Daoy (cell line): ENCODE data around the gene BMAL1. TPM values are rescaled to one million over a fixed set of nuclear protein-coding genes. Genes with fewer than 3 reads are reported as not detected.
A peak's percentile ranks its signal among the peaks of the same experiment; 100 is the strongest.
"Not testable (repeated sequence)": the region's sequence is repeated elsewhere in the genome, so short reads cannot be mapped to it uniquely, and the experiment has no call there.

Source experiments
- DNase-seq: peaks from one replicate; pipeline ENCODE4 v3.0.0-alpha.2; 2015; ENCODE audit warnings: low read depth
- total RNA-seq: library from RNA; depleted of rRNA; stranded (reverse); fragments of >200 nt; shearing (Covaris generic); gene quantifications from 2 replicates; pipeline ENCODE4 v1.2.3, GENCODE V29; 2014

The BMAL1 gene
- total RNA-seq, 1 experiment from 2014 or later, result 29.8 TPM

DNA sequence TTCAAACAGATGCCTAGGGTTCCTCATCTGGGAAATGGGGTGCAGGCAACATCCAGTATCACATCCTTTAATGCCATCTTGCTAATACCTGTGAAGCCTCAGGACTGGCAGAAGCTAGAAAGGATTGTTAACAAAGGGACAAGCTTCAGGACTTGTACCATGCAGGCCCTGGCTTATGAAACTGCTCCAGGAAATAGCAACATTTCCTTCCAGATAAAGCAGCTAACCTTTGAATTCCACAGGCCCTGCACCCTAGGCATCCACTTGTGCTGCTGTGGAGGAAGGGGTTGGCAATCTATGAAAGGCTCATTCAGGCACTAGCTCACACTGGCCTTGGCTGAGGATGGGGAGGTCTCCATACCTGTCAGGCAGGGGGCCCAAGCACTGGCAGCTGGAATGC, 98.2 kb downstream of the BMAL1 start:
- DNase-seq, result no peak

DNA sequence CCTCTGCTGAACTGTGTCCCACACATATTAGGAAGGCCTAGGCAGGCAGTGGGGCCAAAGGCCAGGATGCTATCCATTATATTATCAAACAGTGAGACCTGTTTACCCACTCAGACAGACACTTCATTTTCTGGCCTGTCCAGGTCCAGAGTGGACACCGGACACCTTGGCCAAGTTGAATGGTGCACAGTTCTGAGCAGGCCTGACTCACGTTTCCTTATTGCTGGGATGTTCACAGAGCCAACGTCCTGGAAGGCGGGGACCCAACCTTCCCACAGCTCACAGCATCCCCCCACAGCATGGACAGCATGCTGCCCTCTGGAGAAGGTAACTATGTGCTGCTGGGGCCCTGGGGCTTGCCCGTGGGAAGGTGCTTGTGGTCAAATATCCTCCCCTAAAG, 98.8 kb downstream of the BMAL1 start:
- DNase-seq, result no peak

DNA sequence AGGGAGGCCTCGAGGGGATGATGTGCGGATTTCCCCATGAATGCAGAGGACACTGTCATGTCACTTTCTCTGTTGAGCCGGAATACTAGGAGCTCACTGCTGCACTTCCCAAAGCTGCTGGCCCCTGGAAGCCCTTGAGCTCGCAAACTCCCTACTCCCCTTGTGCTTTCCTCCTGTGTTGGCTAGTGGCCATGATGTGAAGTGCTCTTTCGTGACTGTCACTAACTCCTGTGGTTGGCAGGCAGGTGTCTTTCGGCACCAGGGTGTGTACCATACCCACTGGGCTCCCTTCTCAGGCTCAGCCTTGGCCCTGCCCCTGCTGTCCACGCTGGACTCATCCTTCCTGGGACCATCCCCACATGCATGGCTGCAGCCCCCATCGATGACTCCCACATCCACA, 99.2 kb downstream of the BMAL1 start:
- DNase-seq, result no peak

DNA sequence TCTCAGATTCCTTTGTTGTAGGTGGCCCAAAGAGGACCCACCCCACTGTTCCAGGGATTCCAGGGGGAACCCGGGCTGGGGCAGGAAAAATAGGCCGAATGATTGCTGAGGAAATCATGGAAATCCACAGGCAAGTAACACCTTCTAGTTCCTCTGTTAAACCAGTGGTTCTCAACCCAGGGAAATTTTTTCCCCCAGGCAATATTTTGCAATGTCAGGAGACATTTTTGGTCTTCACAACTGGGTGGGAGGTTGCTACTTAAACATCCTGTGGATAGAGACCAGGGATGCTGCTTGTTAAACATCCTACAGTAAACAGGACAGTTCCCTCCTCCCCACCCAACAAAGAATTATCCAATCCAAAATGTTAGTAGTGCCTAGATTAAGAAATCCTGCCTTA, 100.7 kb downstream of the BMAL1 start:
- DNase-seq, result no peak

DNA sequence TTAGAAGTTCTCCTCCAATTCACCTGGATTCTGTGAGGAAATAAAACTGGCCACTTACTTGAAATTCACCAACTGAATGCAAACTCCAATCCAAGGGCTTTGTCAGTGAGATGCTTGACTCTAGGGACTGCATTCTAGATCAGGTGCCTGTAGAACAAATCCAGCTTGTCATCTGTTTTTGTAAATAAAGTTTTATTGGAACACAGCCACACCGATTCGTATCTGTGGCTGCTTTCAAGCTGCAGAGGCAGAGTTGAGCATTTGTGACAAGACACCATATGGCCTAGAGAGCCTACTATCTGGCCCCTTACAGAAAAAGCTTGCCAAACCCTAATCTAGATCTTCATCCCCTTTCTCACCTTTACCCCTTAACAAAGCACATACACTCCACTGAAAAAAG, 103.1 kb downstream of the BMAL1 start:
- DNase-seq, result no peak

DNA sequence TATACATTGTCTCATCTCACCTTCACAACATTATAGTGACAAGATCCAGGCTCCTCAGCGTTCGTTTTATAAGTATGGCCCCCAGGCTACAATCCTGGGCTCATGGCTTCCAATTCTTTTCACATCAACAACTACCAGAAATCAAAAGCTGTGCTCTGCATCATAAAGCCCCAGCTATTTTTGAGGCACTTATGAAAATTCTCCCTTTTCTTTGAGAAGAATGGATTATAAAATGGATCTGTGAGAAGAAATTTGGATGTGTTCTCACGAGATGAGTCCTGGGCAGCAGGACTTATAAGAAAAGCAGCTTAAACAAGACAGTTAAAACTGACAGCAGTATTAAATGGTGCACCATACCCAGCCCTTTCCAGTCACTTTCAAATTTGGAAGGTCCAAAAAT, 105.2 kb downstream of the BMAL1 start:
- no peak for DNase-seq

DNA sequence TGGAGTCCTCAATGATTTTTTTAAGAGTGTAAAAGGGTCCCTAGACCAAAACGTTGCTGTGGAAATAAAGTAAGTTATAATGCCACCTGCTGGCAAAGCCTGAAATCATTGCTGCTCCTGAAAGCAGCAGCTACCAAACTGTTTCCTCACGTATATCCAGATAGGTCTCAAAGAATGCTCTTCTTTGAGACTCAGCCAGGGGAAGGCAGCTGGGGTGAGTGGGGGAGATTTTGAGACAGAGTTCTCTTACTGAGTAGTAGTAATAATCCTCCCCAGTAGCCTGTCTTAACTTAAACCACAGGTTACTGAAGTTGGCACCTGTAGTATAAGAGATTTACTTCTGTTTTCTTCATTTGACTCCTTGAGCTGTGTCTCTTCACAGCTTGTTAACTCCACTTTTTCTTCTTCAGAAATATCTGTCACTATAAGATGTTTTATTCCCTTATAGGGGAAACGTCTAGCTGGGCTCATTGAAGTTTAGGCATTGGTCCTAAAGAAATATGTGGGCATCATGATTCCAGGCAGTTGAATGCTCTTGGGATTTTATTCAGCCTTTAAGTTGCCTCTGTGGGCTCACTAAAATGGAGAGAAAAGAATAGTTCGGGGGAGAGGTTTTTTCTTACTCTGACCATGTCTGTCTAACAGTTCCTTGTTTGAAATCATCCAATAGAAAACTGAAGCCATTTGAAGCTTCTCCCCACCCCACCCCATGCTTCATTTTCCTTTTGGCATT, 107.5 kb downstream of the BMAL1 start:
- DNase-seq, result peak; percentile 40

DNA sequence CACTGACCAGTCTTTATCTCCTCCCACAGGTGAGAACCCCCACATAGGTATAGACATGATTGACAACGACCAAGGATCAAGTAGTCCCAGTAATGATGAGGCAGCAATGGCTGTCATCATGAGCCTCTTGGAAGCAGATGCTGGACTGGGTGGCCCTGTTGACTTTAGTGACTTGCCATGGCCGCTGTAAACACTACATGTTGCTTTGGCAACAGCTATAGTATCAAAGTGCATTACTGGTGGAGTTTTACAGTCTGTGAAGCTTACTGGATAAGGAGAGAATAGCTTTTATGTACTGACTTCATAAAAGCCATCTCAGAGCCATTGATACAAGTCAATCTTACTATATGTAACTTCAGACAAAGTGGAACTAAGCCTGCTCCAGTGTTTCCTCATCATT, 109.0 kb downstream of the BMAL1 start:
- DNase-seq, result no peak

DNA sequence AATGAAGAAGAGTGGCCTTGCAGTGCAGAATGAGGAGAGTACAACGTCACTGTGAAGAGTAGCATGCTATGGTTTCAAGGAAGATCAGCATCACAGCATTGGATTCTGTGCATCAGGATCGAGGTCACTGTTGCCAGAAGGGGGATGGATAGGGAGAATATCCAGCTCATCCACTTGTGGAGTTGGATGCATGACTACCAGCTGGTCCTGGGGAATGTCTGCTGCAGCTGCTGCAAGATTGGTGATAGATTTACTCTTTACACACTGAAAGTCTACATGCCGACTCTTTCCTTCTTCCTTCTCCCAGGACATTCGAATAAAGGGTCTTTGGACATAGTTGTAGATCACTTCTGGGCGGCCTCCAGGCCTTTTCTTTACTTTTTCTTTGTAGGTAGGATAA, 111.2 kb downstream of the BMAL1 start:
- DNase-seq, result no peak

DNA sequence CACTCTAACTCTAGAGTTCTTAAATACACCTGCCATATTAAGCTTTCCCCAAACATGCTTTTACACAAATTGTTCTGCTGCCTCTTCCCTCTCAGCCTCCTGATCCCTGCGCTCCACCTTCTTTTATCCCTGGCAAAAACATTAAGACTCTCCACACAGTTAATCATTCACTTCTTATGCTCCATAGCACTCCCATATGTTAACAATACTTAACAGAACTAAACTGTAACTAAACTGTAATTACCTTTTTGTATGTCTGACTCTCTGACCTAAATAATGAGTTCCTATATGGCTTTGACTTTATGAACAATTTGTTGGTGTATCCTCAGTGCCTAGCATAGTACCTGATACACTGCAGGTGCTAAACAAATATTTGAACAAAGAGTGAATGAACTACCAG, 113.6 kb downstream of the BMAL1 start:
- DNase-seq, result no peak

DNA sequence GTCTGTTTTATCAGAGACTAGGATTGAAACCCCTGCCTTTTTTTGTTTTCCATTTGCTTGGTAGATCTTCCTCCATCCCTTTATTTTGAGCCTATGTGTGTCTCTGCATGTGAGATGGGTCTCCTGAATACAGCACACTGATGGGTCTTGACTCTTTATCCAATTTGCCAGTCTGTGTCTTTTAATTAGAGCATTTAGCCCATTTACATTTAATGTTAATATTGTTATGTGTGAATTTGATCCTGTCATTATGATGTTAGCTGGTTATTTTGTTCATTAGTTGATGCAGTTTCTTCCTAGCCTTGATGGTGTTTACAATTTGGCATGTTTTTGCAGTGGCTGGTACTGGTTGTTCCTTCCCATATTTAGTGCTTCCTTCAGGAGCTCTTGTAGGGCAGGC, 120.7 kb downstream of the BMAL1 start:
- DNase-seq, result not testable (repeated sequence)

DNA sequence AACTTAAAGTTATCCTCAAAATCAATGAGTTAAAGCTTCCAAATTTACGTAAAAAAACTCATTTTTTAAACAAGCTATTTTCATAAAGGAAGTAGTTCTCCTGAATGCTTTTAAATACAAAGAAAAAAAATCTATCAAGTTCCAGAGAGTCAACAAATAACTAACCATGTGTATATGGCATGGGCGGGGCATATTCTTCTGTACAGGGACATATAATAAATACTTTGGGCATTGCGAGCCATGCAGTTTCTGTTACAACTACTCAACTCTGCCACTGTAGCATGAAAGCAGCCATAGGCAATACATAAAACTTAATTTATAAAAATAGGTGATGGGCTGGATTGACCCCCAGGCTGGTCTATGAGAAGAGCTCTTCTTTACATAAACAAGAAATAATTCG, 127.6 kb downstream of the BMAL1 start:
- DNase-seq, result no peak

DNA sequence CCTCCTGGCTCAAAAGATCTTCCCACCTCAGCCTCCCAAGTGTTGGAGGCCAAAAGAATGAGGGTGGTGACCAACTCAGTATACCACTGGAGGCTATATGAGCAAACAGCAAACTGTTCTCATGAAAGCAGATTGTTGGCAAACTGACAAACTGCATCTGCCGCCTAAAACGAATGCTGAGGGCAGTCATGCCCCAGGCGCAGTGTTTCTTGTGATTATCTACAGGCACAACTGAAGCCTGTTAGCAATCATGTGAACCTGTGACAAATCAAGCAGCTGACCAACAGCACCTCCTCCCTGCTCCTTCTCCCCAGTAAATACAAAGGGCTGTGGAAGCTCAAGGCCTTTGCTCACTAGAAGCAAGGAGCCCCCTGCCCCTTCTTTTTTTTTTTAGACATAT, 137.6 kb downstream of the BMAL1 start:
- DNase-seq, result no peak

DNA sequence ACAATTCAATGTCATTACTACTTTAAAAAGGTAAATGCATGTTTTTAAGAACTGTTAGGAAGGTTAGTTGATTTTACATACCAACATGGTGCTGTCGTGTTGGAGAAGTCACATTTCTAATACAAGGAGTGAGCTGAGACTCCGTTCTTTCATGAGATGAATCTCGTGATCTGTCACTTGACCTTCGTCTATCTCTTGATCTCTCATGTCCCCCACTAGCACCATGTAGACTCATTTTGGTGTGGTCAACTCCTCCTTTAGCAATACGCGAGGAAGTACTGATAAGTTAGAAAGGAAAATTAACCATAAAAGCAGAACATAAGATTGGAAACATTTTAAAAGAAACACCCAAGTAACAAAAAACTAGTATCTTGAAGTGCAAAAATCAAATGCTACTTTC, 144.0 kb downstream of the BMAL1 start:
- DNase-seq, result no peak

DNA sequence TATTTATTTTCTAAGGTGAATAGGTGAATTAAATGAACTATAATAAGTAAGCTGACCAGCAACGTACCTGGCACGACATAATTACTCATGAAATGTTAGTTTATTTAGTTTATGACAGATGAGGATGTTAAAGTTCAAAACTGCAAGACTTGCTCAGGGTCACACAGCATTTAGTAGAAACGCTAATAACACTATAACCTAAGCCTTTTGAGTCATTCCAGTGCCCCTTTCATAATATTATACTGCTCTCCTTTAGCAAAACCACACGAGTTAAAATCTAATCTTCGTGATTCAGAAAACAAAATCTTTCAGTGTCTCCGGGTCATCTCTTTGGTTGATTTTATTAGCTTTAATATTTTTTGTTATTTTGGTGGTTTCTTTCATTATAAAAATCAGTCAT, 145.8 kb downstream of the BMAL1 start:
- DNase-seq, result no peak

DNA sequence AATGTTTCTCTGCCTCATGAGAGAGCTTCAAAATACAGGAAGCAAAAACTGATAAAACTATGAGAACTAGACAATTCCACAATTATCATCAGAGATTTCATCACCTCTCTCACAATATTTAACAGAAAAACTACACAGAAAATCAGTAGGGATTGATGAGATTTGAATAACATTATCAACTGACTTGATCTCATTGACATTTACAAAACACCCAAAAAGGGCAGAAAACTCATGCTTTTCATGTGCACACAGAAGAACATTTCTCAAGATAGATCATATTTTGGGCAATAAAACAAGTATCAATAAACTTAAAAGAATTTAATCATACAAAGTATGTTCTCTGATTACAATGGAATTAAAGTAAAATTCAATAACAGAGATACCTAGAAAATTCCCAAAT, 149.8 kb downstream of the BMAL1 start:
- no peak for DNase-seq

DNA sequence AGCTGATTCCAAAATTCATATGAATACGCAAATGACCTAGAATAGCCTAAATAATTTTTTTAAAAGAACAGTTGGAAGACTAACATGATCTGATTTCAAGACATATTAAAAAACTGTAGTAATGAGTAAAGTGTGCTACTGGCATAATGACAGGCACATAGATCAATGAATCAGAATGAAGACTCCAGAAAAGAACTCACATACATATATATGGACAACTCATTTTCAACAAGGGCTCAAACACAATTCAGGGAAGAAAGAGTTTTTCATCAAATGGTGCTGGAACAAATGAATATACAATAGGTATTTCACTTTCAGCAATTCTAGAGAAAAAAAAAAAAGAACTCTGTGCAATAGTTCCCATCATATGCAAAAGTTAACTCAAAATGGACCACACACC, 151.7 kb downstream of the BMAL1 start:
- no peak for DNase-seq

DNA sequence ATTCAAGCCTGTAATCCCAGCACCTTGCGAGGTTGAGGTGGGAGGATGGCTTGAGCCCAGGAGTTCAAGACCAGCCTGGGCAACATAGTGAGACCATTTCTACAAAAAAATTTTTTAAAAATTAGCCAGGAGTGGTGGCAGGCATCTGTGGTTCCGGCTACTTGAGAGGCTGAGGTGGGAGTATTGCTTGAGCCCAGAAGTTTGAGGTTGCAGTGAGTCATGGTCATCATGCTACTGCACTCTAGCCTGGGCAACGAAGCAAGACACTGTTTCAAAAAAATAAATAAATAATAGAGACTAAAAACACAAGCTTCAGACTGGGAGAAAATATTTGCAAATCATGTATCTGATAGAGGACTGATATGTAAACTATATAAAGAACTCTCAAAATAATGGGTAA, 152.2 kb downstream of the BMAL1 start:
- DNase-seq, result peak; percentile 3

DNA sequence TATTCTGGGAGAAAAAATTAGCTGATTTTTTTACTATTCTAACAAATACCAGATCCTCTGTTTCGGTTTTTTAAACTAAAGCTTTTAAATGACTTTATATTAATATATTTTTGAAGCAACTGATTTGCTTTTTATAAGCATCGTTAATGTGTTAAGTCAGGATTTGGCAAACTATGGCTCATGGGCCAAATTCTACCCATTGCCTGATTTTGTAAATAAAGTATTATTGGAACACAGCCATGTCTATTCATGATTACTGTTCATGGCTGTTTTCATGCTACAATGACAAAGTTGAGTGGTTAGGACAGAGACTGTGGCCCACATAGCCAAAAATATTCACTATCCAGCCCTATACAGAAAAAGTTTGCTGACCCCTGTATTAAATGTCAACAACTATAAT, 155.8 kb downstream of the BMAL1 start:
- no peak for DNase-seq

DNA sequence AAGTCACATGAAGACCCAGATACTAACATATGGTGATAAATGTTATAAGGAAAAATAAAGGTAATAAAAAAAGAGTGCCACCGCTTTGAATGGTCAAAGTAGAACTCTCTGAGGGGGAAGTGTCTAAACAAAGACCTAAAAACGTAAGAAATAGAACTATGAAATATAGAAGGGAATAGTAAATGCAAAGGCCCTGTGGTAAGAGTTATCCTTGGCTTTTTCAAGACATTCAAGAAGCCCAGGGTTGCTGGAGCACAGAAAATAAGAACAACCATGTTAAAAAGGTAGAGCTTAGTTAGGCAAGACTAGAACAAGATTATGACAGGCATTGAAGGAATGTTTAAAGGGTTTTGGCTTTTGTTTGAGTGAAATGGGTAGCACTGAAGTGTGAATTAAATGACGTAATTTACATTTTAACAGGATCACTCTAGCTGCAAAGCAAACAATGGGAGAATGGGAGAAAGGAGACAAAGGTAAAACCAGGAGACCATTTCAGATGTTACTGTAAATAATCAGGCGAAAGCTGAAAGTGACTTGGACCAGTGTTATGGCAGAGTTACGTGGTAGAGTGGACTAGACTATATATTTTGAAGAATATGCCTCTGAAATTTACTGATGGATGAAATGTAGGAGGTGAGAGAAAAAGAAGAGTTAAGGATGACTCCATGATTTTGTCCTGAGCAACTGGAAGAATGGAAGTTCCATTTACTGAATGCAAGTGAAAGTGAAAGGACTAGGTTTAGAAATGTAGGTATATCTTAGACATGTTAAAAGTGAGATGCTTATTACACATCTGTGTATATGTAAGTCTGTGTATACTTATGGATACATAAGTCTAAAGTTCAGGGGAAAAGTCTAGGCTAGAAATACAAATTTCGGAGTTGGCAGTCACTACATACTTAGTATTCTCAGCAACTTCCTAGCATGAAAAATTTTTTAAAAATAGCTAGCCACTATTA, 156.9 kb downstream of the BMAL1 start:
- DNase-seq, result peak; percentile 26

DNA sequence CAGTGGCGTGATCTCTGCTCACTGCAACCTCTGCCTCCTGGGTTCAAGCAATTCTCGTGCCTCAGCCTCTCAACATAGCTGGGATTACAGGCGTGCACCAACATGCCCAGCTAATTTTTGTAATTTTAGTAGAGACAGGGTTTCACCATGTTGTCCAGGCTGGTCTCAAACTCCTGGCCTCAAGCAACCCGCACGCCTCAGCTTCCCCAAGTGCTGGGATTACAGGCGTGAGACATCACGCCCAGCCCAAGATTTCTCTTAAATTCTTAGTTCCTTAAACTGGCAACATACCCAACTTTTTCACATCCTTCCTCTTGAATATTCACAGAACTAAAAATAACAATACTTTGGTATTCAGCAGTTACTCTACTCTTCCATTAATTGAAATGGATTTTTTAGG, 159.2 kb downstream of the BMAL1 start:
- DNase-seq, result not testable (repeated sequence)
